ENCODE data around the gene RPTOR. TPM values are rescaled to one million over a fixed set of nuclear protein-coding genes. Genes with fewer than 3 reads are reported as not detected.

The RPTOR gene
- polyA plus RNA-seq, 1 donor from 2014 or later, result 8.0 TPM

DNA sequence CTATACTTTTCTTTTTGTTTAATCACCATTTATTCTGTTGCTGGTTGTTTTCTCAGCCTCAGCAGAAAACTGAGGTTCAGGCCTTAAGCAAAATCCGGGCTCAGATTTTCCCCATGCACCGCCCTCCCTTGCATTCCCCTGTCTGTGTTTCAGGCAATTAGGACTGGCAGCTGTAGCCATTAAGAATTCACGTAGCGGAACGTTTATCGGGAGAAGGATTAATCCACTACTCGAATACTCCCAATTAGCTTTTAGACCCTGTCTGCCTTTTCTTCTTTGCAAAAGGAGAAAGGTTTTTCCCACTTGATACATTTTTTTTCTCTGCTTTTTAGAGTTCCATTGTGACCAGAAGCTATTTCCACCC is 173.1 kb downstream of the RPTOR start (continued):
- TF ChIP-seq, protein P1, sequence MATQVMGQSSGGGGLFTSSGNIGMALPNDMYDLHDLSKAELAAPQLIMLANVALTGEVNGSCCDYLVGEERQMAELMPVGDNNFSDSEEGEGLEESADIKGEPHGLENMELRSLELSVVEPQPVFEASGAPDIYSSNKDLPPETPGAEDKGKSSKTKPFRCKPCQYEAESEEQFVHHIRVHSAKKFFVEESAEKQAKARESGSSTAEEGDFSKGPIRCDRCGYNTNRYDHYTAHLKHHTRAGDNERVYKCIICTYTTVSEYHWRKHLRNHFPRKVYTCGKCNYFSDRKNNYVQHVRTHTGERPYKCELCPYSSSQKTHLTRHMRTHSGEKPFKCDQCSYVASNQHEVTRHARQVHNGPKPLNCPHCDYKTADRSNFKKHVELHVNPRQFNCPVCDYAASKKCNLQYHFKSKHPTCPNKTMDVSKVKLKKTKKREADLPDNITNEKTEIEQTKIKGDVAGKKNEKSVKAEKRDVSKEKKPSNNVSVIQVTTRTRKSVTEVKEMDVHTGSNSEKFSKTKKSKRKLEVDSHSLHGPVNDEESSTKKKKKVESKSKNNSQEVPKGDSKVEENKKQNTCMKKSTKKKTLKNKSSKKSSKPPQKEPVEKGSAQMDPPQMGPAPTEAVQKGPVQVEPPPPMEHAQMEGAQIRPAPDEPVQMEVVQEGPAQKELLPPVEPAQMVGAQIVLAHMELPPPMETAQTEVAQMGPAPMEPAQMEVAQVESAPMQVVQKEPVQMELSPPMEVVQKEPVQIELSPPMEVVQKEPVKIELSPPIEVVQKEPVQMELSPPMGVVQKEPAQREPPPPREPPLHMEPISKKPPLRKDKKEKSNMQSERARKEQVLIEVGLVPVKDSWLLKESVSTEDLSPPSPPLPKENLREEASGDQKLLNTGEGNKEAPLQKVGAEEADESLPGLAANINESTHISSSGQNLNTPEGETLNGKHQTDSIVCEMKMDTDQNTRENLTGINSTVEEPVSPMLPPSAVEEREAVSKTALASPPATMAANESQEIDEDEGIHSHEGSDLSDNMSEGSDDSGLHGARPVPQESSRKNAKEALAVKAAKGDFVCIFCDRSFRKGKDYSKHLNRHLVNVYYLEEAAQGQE (IDR thresholded peaks at IDR 0.05; ENCODE audit: borderline replicate concordance), result no peak
- no peak for TF ChIP-seq MXI1 (conservative IDR thresholded peaks at IDR 0.05; ENCODE audit: poor library complexity, severe bottlenecking)
- TF ChIP-seq EP300 (conservative IDR thresholded peaks at IDR 0.05; ENCODE audit: poor library complexity, severe bottlenecking), result no peak

DNA sequence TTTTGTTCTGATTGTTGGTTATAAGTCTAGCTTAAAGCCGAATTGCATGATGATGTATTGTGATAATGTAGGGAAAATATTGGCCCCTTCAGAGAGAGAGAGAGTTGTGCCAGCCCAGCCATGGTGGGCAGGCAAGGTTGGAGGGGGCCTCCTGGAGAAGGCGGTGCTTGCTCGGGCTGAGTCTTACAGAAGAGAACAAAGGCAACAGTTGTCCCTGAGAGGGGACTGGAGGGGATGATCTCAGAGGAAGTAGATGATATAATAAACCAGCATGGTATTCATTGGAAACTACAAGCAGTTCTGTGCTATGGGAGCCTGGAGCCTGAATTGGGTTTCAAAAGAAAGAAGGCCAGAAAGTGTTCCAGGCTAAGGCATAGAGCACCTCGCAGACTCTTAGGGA is 173.8 kb downstream of the RPTOR start:
- H3K9ac ChIP-seq (ENCODE audit: low read length), result no peak overlapping the region
- H3K4me2 ChIP-seq (ENCODE audit: low read length), result no peak overlapping the region
- H3K9me2 ChIP-seq (ENCODE audit: insufficient read depth, low read length), result no peaks in the 10 kb centered on the region
- H3K79me2 ChIP-seq (replicated peaks; ENCODE audit: insufficient read depth, low read length), result no peaks in the 10 kb centered on the region
- H3K4me3 ChIP-seq (ENCODE audit: low read length), result no peak overlapping the region
- H3K36me3 ChIP-seq (ENCODE audit: insufficient read depth, low read length), result no peaks in the 10 kb centered on the region
- TF ChIP-seq, protein P2, sequence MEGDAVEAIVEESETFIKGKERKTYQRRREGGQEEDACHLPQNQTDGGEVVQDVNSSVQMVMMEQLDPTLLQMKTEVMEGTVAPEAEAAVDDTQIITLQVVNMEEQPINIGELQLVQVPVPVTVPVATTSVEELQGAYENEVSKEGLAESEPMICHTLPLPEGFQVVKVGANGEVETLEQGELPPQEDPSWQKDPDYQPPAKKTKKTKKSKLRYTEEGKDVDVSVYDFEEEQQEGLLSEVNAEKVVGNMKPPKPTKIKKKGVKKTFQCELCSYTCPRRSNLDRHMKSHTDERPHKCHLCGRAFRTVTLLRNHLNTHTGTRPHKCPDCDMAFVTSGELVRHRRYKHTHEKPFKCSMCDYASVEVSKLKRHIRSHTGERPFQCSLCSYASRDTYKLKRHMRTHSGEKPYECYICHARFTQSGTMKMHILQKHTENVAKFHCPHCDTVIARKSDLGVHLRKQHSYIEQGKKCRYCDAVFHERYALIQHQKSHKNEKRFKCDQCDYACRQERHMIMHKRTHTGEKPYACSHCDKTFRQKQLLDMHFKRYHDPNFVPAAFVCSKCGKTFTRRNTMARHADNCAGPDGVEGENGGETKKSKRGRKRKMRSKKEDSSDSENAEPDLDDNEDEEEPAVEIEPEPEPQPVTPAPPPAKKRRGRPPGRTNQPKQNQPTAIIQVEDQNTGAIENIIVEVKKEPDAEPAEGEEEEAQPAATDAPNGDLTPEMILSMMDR (IDR thresholded peaks at IDR 0.05; ENCODE audit: poor library complexity, severe bottlenecking), result no peak
- TF ChIP-seq MXI1 (conservative IDR thresholded peaks at IDR 0.05; ENCODE audit: poor library complexity, severe bottlenecking) (no peak), SMC3 (conservative IDR thresholded peaks at IDR 0.05; ENCODE audit: poor library complexity) (no peak), RAD21 (conservative IDR thresholded peaks at IDR 0.05) (no peak), EZH2 (IDR thresholded peaks at IDR 0.05; ENCODE audit: borderline replicate concordance, insufficient read depth, low read length, poor library complexity, severe bottlenecking) (no peak), EP300 (conservative IDR thresholded peaks at IDR 0.05; ENCODE audit: poor library complexity, severe bottlenecking) (no peak), POLR2AphosphoS5 (IDR thresholded peaks at IDR 0.05) (no peak), TAF1 (IDR thresholded peaks at IDR 0.05; ENCODE audit: low read depth) (no peak)
- TF ChIP-seq, protein P1 (IDR thresholded peaks at IDR 0.05; ENCODE audit: borderline replicate concordance), result no peak
- H2AFZ ChIP-seq (ENCODE audit: low read depth, low read length), result no peak overlapping the region
- no peaks in the 10 kb centered on the region for H3F3A ChIP-seq (ENCODE audit: insufficient read depth, low read length, poor library complexity, severe bottlenecking)
- no peaks in the 10 kb centered on the region for H4K20me1 ChIP-seq (ENCODE audit: insufficient read depth)
- no peaks in the 10 kb centered on the region for H3K9me3 ChIP-seq (ENCODE audit: low read length)
- H3K27me3 ChIP-seq (ENCODE audit: insufficient read depth, low read depth, low read length), result no peaks in the 10 kb centered on the region
- H3K27ac ChIP-seq (ENCODE audit: low read length), result no peak overlapping the region
